ENCODE data around the gene CLMN. TPM values are rescaled to one million over a fixed set of nuclear protein-coding genes. Genes with fewer than 3 reads are reported as not detected.

The CLMN gene
- total and polyA plus RNA-seq, 10 of the 15 experiments (the other 5 are each of a cell fraction or from before 2014, with no cell fraction given), result 7.8 to 49.3 (median 18.5) TPM

DNA sequence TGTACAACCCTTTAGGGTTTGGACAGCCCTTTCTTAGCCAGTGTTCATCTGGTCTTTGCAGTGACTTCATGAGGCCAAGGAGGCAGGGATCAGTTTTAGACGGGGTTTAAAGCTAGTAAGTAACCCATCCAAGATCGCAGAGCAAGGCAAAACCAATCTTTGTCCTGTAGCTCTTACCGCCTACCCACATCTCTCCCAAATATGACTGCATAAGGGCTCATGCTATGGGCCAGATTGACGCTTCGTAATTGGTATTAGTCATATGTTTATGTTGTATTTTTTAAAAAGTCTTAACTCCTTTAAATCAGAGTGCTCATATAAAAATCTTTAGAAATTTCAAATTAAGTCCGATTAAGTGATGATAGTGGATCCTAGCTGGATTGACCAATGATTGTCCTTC lies 3.7 kb upstream of the CLMN start:
- in situ Hi-C loops (cut with MboI), result no loop called here
- CTCF ChIA-PET, result no interaction called here
- Histone ChIP-seq H2AFZ (ENCODE audit: control insufficient read depth, low read depth, low read length) (no peak overlapping the region), H3K36me3 (ENCODE audit: control insufficient read depth in 2 of 2, insufficient read depth in 2 of 2, low read length in 1 of 2) (no peaks in the 10 kb centered on the region), H3K9me3 (replicated peaks; ENCODE audit: control insufficient read depth, insufficient read depth, low read length) (no peaks in the 10 kb centered on the region; the same call in 2 of the 3 replicates), H3K27me3 (replicated peaks in 1 of 2; ENCODE audit: control insufficient read depth in 2 of 2, insufficient read depth in 2 of 2, low read length in 1 of 2) (no peaks in the 10 kb centered on the region), H3K4me1 (ENCODE audit: control insufficient read depth, insufficient read depth, low read length) (peaks cover 22% of the 10 kb centered on the region), H3K27ac (ENCODE audit: control insufficient read depth, insufficient read depth) (no peak overlapping the region), H3K9ac (ENCODE audit: control insufficient read depth, insufficient read depth, low read length) (no peak overlapping the region), H3K79me2 (ENCODE audit: control insufficient read depth, insufficient read depth, low read length) (no peaks in the 10 kb centered on the region), H3K4me2 (ENCODE audit: control insufficient read depth, insufficient read depth) (no peak overlapping the region), H3K4me3 (no peak overlapping the region), H4K20me1 (ENCODE audit: control insufficient read depth, insufficient read depth) (no peaks in the 10 kb centered on the region)
- RAD21 ChIA-PET (ENCODE audit: unreplicated experiment), result no interaction called here
- no peak for FAIRE-seq
- intact Hi-C loops (cut with micrococcal nuclease; ENCODE audit: unreplicated experiment), result loop anchor here (10.0 kb wide), 1 partner anchor 181 kb away; no protein-coding TSS in a partner anchor
- SMC1A ChIA-PET (ENCODE audit: uncharacterized antibody, unreplicated experiment), result interaction anchor here (0.8 to 1.1 kb wide), 2 partner anchors 8 to 17 kb away, joined by 3 read pairs; no protein-coding TSS in a partner anchor
- TF ChIP-seq GABPA (IDR thresholded peaks at IDR 0.05; ENCODE audit: low read depth) (no peak), JUND (IDR thresholded peaks at IDR 0.05; ENCODE audit: low read depth, low read length) (no peak), SUZ12 (IDR thresholded peaks at IDR 0.05; ENCODE audit: unreplicated experiment) (no peak), NFYB (IDR thresholded peaks at IDR 0.05; ENCODE audit: insufficient read depth, low read depth, low read length) (no peak), RBBP5 (conservative IDR thresholded peaks at IDR 0.05) (no peak), TAF1 (IDR thresholded peaks at IDR 0.05; ENCODE audit: borderline replicate concordance, low read depth, low read length) (no peak), POU2F2 (IDR thresholded peaks at IDR 0.05; ENCODE audit: borderline replicate concordance, low read depth, low read length) (no peak), TCF3 (IDR thresholded peaks at IDR 0.05; ENCODE audit: borderline replicate concordance, insufficient read depth, low read depth, low read length) (no peak), TCF12 (IDR thresholded peaks at IDR 0.05; ENCODE audit: low read depth, low read length) (no peak), IRF4 (IDR thresholded peaks at IDR 0.05; ENCODE audit: low read depth, low read length) (no peak), MYB (IDR thresholded peaks at IDR 0.05; ENCODE audit: borderline replicate concordance, low read depth, low read length) (no peak), PML (IDR thresholded peaks at IDR 0.05; ENCODE audit: low read length) (no peak), RELA (IDR thresholded peaks at IDR 0.05; ENCODE audit: borderline replicate concordance, partially characterized antibody) (no peak), SP1 (IDR thresholded peaks at IDR 0.05; ENCODE audit: low read depth, low read length) (no peak)
- TF ChIP-seq, protein P1, sequence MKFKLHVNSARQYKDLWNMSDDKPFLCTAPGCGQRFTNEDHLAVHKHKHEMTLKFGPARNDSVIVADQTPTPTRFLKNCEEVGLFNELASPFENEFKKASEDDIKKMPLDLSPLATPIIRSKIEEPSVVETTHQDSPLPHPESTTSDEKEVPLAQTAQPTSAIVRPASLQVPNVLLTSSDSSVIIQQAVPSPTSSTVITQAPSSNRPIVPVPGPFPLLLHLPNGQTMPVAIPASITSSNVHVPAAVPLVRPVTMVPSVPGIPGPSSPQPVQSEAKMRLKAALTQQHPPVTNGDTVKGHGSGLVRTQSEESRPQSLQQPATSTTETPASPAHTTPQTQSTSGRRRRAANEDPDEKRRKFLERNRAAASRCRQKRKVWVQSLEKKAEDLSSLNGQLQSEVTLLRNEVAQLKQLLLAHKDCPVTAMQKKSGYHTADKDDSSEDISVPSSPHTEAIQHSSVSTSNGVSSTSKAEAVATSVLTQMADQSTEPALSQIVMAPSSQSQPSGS (IDR thresholded peaks at IDR 0.05; ENCODE audit: low read length), result no peak
- TF ChIP-seq, protein P2, sequence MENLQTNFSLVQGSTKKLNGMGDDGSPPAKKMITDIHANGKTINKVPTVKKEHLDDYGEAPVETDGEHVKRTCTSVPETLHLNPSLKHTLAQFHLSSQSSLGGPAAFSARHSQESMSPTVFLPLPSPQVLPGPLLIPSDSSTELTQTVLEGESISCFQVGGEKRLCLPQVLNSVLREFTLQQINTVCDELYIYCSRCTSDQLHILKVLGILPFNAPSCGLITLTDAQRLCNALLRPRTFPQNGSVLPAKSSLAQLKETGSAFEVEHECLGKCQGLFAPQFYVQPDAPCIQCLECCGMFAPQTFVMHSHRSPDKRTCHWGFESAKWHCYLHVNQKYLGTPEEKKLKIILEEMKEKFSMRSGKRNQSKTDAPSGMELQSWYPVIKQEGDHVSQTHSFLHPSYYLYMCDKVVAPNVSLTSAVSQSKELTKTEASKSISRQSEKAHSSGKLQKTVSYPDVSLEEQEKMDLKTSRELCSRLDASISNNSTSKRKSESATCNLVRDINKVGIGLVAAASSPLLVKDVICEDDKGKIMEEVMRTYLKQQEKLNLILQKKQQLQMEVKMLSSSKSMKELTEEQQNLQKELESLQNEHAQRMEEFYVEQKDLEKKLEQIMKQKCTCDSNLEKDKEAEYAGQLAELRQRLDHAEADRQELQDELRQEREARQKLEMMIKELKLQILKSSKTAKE (IDR thresholded peaks at IDR 0.05; ENCODE audit: low read depth, poor library complexity, severe bottlenecking), result no peak
- TF ChIP-seq, protein P3, sequence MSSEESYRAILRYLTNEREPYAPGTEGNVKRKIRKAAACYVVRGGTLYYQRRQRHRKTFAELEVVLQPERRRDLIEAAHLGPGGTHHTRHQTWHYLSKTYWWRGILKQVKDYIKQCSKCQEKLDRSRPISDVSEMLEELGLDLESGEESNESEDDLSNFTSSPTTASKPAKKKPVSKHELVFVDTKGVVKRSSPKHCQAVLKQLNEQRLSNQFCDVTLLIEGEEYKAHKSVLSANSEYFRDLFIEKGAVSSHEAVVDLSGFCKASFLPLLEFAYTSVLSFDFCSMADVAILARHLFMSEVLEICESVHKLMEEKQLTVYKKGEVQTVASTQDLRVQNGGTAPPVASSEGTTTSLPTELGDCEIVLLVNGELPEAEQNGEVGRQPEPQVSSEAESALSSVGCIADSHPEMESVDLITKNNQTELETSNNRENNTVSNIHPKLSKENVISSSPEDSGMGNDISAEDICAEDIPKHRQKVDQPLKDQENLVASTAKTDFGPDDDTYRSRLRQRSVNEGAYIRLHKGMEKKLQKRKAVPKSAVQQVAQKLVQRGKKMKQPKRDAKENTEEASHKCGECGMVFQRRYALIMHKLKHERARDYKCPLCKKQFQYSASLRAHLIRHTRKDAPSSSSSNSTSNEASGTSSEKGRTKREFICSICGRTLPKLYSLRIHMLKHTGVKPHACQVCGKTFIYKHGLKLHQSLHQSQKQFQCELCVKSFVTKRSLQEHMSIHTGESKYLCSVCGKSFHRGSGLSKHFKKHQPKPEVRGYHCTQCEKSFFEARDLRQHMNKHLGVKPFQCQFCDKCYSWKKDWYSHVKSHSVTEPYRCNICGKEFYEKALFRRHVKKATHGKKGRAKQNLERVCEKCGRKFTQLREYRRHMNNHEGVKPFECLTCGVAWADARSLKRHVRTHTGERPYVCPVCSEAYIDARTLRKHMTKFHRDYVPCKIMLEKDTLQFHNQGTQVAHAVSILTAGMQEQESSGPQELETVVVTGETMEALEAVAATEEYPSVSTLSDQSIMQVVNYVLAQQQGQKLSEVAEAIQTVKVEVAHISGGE (CRISPR knock-in tag; IDR thresholded peaks at IDR 0.05), result no peak
- TF ChIP-seq, protein P4, sequence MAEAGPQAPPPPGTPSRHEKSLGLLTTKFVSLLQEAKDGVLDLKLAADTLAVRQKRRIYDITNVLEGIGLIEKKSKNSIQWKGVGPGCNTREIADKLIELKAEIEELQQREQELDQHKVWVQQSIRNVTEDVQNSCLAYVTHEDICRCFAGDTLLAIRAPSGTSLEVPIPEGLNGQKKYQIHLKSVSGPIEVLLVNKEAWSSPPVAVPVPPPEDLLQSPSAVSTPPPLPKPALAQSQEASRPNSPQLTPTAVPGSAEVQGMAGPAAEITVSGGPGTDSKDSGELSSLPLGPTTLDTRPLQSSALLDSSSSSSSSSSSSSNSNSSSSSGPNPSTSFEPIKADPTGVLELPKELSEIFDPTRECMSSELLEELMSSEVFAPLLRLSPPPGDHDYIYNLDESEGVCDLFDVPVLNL (IDR thresholded peaks at IDR 0.05; ENCODE audit: low read depth, low read length), result no peak
- no TSS peak for BruUV-seq (replicated peaks)
- ATAC-seq, result no peak
- POLR2A ChIA-PET, result interaction anchor here (1.1 kb wide), 1 partner anchor 9 kb away, joined by 3 read pairs; no protein-coding TSS in a partner anchor
- WGBS (ENCODE audit: insufficient coverage, insufficient replicate concordance, low lambda C conversion rate, missing lambda C conversion rate), result 87% methylated on average over 6 of the region's 6 CpGs
- DNase-seq (ENCODE audit: low read depth, low spot score), result no peak

Data from GM12878 (cell line).